Neural cell (in vitro differentiated cells): ENCODE results near the gene FBXO22. TPM values are rescaled to one million over a fixed set of nuclear protein-coding genes. Genes with fewer than 3 reads are reported as not detected.

ENCODE experiments used
- H2AFZ ChIP-seq: fragments of 200-600, 300-800 bp; sonication (generic), shearing (Covaris generic); 2 replicates; pipeline ENCODE4 v1.6.0; 2014; ENCODE audit warnings: low read depth, mild to moderate bottlenecking, antibody characterized with exemption, low read length, moderate library complexity
- H3F3A ChIP-seq: fragments of 200-600 bp; shearing (Covaris generic); 2 replicates; pipeline ENCODE4 v1.6.1; 2016; ENCODE audit warnings: mild to moderate bottlenecking, moderate library complexity, mixed read lengths, antibody characterized with exemption, low read length; ENCODE audit not compliant: insufficient read depth, poor library complexity, severe bottlenecking
- H3K27ac ChIP-seq: fragments of 200-600, 300-800 bp; sonication (generic), shearing (Covaris generic); 2 replicates; pipeline ENCODE4 v1.5.1; 2014; ENCODE audit warnings: mild to moderate bottlenecking, low read length, moderate library complexity
- H3K27me3 ChIP-seq: fragments of 300-800, 200-600 bp; sonication (generic), shearing (Covaris generic); 2 replicates; pipeline ENCODE4 v1.6.0; 2014; ENCODE audit warnings: mild to moderate bottlenecking, low read depth, low read length, moderate library complexity; ENCODE audit not compliant: insufficient read depth
- H3K36me3 ChIP-seq: fragments of 300-800, 200-600 bp; sonication (generic), shearing (Covaris generic); 2 replicates; pipeline ENCODE4 v1.5.1; 2014; ENCODE audit warnings: mild to moderate bottlenecking, antibody characterized with exemption, low read length, moderate library complexity; ENCODE audit not compliant: insufficient read depth
- H3K4me2 ChIP-seq: fragments of 300-800, 200-600 bp; sonication (generic), shearing (Covaris generic); 2 replicates; pipeline ENCODE4 v1.6.0; 2014; ENCODE audit warnings: mild to moderate bottlenecking, low read length
- H3K4me3 ChIP-seq: fragments of 300-800, 200-600 bp; sonication (generic), shearing (Covaris generic); 2 replicates; pipeline ENCODE4 v1.5.1; 2014; ENCODE audit warnings: mild to moderate bottlenecking, low read length, moderate library complexity
- H3K79me2 ChIP-seq: fragments of 200-600 bp; shearing (Covaris generic); replicated peaks from 2 replicates; pipeline ENCODE4 v1.6.0; 2014; ENCODE audit warnings: mild to moderate bottlenecking, low read length, moderate library complexity; ENCODE audit not compliant: insufficient read depth
- H3K9ac ChIP-seq: fragments of 300-800, 200-600 bp; sonication (generic), shearing (Covaris generic); 2 replicates; pipeline ENCODE4 v1.6.1; 2016; ENCODE audit warnings: mild to moderate bottlenecking, low read length, mixed read lengths
- H3K9me2 ChIP-seq: fragments of 200-600 bp; shearing (Covaris generic); 2 replicates; pipeline ENCODE4 v1.6.1; 2016; ENCODE audit warnings: mild to moderate bottlenecking, low read length, mixed read lengths; ENCODE audit not compliant: insufficient read depth
- H3K9me3 ChIP-seq: fragments of 200-600, 300-800 bp; sonication (generic), shearing (Covaris generic); 2 replicates; pipeline ENCODE4 v1.6.1; 2016; ENCODE audit warnings: mild to moderate bottlenecking, mixed run types, low read length, moderate library complexity, mixed read lengths
- H4K20me1 ChIP-seq: fragments of 200-600 bp; shearing (Covaris generic); 2 replicates; pipeline ENCODE4 v1.6.1; 2016; ENCODE audit warnings: mild to moderate bottlenecking, mixed run types; ENCODE audit not compliant: insufficient read depth
- EP300 ChIP-seq: fragments of 450-650 bp; conservative IDR thresholded peaks from 2 replicates; pipeline ENCODE4 v1.6.1; 2014; ENCODE audit warnings: antibody characterized with exemption, mild to moderate bottlenecking, moderate library complexity; ENCODE audit not compliant: poor library complexity, severe bottlenecking
- MXI1 ChIP-seq: fragments of 450-650 bp; conservative IDR thresholded peaks from 2 replicates; pipeline ENCODE4 v1.6.1; 2014; ENCODE audit warnings: antibody characterized with exemption, mild to moderate bottlenecking; ENCODE audit not compliant: poor library complexity, severe bottlenecking
- POLR2AphosphoS5 ChIP-seq: IDR thresholded peaks from 2 replicates; pipeline ENCODE4 v1.6.1; 2012
- RAD21 ChIP-seq: fragments of 450-650 bp; conservative IDR thresholded peaks from 2 replicates; pipeline ENCODE4 v1.6.1; 2014; ENCODE audit warnings: antibody characterized with exemption, mild to moderate bottlenecking, moderate library complexity
- REST ChIP-seq: IDR thresholded peaks from 2 replicates; pipeline ENCODE4 v1.6.1; 2012; ENCODE audit warnings: borderline replicate concordance
- SMC3 ChIP-seq: fragments of 450-650 bp; conservative IDR thresholded peaks from 2 replicates; pipeline ENCODE4 v1.6.1; 2014; ENCODE audit warnings: antibody characterized with exemption, mild to moderate bottlenecking, moderate library complexity; ENCODE audit not compliant: poor library complexity
- TAF1 ChIP-seq: IDR thresholded peaks from 2 replicates; pipeline ENCODE4 v1.6.1; 2012; ENCODE audit warnings: low read depth
- polyA plus RNA-seq: library from polyadenylated mRNA; depleted of rRNA; stranded (reverse); fragments of >200 nt; gene quantifications from 2 replicates; pipeline ENCODE4 v1.2.3, GENCODE V29; 2014

The FBXO22 gene
- polyA plus RNA-seq, 1 donor from 2014 or later: 52.3 TPM

GRCh38 chr15:75952525-75952924 lies 48.8 kb downstream of the FBXO22 start:
- H3K9ac ChIP-seq: no peak overlapping the region
- no peaks in the 10 kb centered on the region for H3K9me3 ChIP-seq
- H3K27me3 ChIP-seq: no peaks in the 10 kb centered on the region
- H3K79me2 ChIP-seq: no peaks in the 10 kb centered on the region
- no peak for TF ChIP-seq POLR2AphosphoS5
- TF ChIP-seq EP300: no peak
- TF ChIP-seq MXI1: no peak
- no peak for TF ChIP-seq REST
- TF ChIP-seq RAD21: no peak
- H4K20me1 ChIP-seq: no peaks in the 10 kb centered on the region
- no peak overlapping the region for H3K4me3 ChIP-seq
- no peaks in the 10 kb centered on the region for H3K36me3 ChIP-seq
- no peak overlapping the region for H2AFZ ChIP-seq
- H3K4me2 ChIP-seq: no peak overlapping the region
- H3K27ac ChIP-seq: no peak overlapping the region
- H3K9me2 ChIP-seq: no peaks in the 10 kb centered on the region
- no peaks in the 10 kb centered on the region for H3F3A ChIP-seq

- H3K9ac ChIP-seq: no peak overlapping the region
- no peaks in the 10 kb centered on the region for H3K79me2 ChIP-seq
- H3K27ac ChIP-seq: no peak overlapping the region
- no peaks in the 10 kb centered on the region for H3F3A ChIP-seq
- H3K27me3 ChIP-seq: no peaks in the 10 kb centered on the region
- H3K4me2 ChIP-seq: no peak overlapping the region
- H3K36me3 ChIP-seq: no peaks in the 10 kb centered on the region
- H3K9me2 ChIP-seq: no peaks in the 10 kb centered on the region
- no peaks in the 10 kb centered on the region for H4K20me1 ChIP-seq
- TF ChIP-seq SMC3 (no peak), REST (no peak)
- H3K9me3 ChIP-seq: no peaks in the 10 kb centered on the region
- H3K4me3 ChIP-seq: no peak overlapping the region
- no peak overlapping the region for H2AFZ ChIP-seq
Observed at GRCh38 chr15:75955720-75956119, 52.0 kb downstream of the FBXO22 start.

GRCh38 chr15:75961331-75961730 lies 57.7 kb downstream of the FBXO22 start:
- Histone ChIP-seq H4K20me1 (no peaks in the 10 kb centered on the region), H3K27ac (no peak overlapping the region), H3K27me3 (no peaks in the 10 kb centered on the region), H3K9ac (no peak overlapping the region), H3K9me2 (no peaks in the 10 kb centered on the region), H3K36me3 (no peaks in the 10 kb centered on the region), H2AFZ (no peak overlapping the region), H3K79me2 (no peaks in the 10 kb centered on the region), H3K4me3 (no peak overlapping the region), H3F3A (no peaks in the 10 kb centered on the region), H3K4me2 (no peak overlapping the region), H3K9me3 (no peaks in the 10 kb centered on the region)
- TF ChIP-seq TAF1: no peak
- no peak for TF ChIP-seq RAD21
- no peak for TF ChIP-seq POLR2AphosphoS5
- no peak for TF ChIP-seq MXI1
- no peak for TF ChIP-seq SMC3
